ENCODE results near the gene PACS2.

Gene PACS2

DNA sequence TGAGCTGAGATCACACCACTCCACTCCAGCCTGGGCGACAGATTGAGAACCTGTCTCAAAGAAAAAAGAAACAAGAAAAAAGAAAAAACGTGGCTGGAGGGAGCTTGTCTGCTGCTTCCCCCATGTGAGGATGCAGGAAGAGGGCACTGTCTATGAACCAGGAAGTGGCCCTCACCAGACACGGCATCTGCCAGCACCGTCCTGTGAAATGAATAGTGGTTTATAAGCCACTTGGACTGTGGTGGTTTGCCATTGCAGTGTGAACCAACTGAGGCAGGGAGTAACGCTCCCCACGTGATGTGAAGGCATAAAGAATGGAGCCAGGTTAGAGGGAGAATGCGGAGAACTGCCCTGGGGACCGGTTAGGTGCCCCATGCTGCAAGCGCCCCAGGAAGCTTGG is 9.2 kb upstream of the PACS2 start:
- POLR2A ChIA-PET, result no interaction called here
- TF ChIP-seq, protein P1, sequence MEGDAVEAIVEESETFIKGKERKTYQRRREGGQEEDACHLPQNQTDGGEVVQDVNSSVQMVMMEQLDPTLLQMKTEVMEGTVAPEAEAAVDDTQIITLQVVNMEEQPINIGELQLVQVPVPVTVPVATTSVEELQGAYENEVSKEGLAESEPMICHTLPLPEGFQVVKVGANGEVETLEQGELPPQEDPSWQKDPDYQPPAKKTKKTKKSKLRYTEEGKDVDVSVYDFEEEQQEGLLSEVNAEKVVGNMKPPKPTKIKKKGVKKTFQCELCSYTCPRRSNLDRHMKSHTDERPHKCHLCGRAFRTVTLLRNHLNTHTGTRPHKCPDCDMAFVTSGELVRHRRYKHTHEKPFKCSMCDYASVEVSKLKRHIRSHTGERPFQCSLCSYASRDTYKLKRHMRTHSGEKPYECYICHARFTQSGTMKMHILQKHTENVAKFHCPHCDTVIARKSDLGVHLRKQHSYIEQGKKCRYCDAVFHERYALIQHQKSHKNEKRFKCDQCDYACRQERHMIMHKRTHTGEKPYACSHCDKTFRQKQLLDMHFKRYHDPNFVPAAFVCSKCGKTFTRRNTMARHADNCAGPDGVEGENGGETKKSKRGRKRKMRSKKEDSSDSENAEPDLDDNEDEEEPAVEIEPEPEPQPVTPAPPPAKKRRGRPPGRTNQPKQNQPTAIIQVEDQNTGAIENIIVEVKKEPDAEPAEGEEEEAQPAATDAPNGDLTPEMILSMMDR (IDR thresholded peaks at IDR 0.05; ENCODE audit: control extremely low read depth, extremely low read depth, low read depth, missing control alignments), result no peak
- CTCF ChIA-PET, result interaction anchor here (0.6 kb wide), 1 partner anchor 12 kb away, joined by 3 read pairs; no protein-coding TSS in a partner anchor
- DNase-seq (ENCODE audit: extremely low spot score), result no peak

DNA sequence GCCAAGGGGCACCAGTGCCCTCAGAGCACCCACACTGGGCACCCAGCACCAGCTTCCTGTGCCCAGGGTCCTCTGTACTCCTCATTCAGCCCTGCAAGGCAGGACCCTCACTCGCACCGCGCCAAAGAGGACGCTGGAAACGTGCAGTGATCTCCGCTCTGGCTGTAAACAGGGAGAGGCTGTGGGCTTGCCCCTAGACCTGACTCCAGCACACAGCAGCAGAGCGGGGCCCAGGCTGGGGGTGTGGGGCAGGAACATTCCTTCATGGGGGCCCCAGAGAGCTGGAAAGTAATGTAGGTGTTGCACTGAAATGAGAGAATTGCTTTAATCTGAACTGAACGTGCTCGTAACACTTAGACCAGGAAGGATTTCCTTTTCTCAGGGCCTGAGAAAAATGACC is 8.8 kb upstream of the PACS2 start:
- ChIA-PET CTCF (interaction anchor here (0.6 kb wide), 1 partner anchor 11 kb away, joined by 3 read pairs; no protein-coding TSS in a partner anchor), POLR2A (no interaction called here)
- TF ChIP-seq, protein P1 (IDR thresholded peaks at IDR 0.05; ENCODE audit: control extremely low read depth, extremely low read depth, low read depth, missing control alignments), result no peak
- no peak for DNase-seq (ENCODE audit: extremely low spot score)

DNA sequence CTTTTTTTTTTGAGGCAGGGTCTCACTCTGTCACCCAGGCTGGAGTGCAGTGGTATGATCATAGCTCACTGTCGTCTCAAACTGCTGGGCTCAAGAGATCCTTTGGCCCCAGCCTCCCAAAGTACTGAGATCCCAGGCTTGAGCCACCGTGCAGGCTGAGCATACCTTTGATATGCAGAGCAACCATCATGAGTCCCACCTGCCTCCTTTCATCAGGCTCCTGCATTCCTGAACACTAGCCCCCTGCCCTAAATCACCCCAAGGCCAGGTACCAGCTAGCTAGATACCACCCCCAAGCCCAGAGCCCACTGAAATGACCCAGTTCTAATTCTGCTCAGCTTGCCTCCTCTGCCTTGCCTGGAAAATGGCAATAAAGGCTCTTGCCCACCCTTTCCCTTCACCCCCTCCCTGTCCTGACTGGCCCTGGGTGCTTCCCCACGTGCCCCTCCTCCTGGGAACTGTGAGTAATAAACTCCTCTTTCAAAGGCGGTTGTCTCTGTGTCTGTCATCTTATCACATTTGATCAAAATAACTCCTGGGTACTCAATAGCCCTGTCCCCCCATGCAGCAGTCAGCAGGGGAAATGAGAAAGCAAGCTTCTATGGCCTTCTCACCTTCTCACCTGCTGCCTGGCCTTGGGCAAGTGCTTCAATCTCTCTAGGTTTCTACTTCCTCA is 7.4 kb upstream of the PACS2 start:
- no peak for DNase-seq (ENCODE audit: extremely low spot score)
- POLR2A ChIA-PET, result no interaction called here
- TF ChIP-seq, protein P1 (IDR thresholded peaks at IDR 0.05; ENCODE audit: control extremely low read depth, extremely low read depth, low read depth, missing control alignments), result no peak
- CTCF ChIA-PET, result interaction anchor here (1.2 to 1.6 kb wide), 2 partner anchors 10 to 221 kb away, joined by 3 read pairs; no protein-coding TSS in a partner anchor

DNA sequence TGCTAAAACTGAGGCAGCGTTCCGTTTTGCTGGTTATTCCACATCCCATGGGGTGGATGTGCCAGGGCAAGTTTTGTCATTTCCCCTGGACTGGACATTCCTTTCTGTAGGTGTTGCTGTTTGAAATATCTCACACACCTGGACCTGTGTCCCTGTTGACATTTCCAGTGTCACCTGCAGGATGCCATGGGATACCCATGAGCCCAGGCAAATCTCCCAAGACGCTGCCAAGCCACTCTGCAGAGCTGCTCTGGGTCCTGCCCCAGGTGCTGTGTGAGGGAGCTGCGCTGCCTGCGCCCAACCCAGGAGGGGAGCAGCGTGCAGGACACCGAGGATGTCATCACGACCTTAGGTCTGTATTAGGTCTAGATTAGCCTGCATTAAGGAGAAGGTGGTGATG is 5.2 kb upstream of the PACS2 start:
- ChIA-PET POLR2A (no interaction called here), CTCF (no interaction called here)
- no peak for DNase-seq (ENCODE audit: extremely low spot score)
- TF ChIP-seq, protein P1 (IDR thresholded peaks at IDR 0.05; ENCODE audit: control extremely low read depth, extremely low read depth, low read depth, missing control alignments), result no peak

DNA sequence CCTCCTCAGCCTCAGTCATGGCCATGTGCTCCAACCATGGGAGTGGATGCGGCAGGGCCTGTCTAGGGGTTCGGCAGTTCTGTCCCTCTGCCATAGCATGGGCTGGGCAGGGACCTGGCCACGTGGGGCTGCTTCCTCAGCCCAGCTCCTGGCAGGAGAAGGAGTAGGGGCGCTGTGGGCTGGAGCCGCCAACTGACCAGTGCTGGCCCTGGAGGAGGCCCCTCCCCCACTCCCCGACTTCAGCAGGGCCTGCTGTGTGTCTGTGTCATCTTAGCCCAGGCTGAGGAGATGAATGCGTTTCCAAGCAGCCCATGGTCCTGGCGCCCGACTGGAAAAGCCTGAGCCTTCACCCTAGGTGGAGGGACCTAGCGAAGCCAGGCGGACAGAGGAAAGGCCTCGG is 2.7 kb upstream of the PACS2 start:
- TF ChIP-seq, protein P1 (IDR thresholded peaks at IDR 0.05; ENCODE audit: control extremely low read depth, extremely low read depth, low read depth, missing control alignments), result no peak
- no peak for DNase-seq (ENCODE audit: extremely low spot score)
- POLR2A ChIA-PET, result no interaction called here
- CTCF ChIA-PET, result interaction anchor here (1.7 kb wide), 1 partner anchor 11 kb away, joined by 7 read pairs; the partner anchor contains the start of gene BRF1

DNA sequence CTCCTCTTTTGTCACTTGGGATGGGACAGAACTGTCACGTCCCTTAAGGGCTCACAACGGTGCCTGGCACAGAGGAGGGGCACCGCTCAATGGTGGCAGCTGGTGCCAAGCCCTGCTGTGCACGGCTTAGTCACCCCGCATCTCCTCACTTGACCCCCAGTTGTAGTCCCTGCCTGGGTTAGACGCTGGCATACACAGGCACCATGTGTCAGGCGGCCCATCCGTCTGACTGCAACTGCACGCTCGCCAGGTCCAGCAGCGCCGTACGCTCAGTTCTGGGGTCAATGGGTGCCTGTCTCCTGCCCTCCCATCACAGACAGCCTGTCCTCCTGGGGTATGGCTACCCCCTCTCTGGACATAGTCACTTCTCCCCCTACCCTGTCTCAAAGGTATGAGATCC is 1.6 kb upstream of the PACS2 start:
- ChIA-PET CTCF (no interaction called here), POLR2A (no interaction called here)
- no peak for DNase-seq (ENCODE audit: extremely low spot score)
- TF ChIP-seq, protein P1 (IDR thresholded peaks at IDR 0.05; ENCODE audit: control extremely low read depth, extremely low read depth, low read depth, missing control alignments), result no peak

Measured in GM10248 (cell line).